ENCODE results near the gene THSD7B.
"Not testable (repeated sequence)": the region's sequence is repeated elsewhere in the genome, so short reads cannot be mapped to it uniquely, and the experiment has no call there.

Gene THSD7B

GRCh38 chr2:137535897-137536296 lies 770.6 kb downstream of the THSD7B start:
- H3K27ac Mint-ChIP-seq, result peak overlapping the region; percentile 0

GRCh38 chr2:137539336-137539735 lies 774.0 kb downstream of the THSD7B start:
- Mint-ChIP-seq H3K36me3 (ENCODE audit: low read depth) (no peaks in the 10 kb centered on the region), H3K4me3 (no peak overlapping the region), H3K9me3 (peaks cover 12% of the 10 kb centered on the region), H3K4me1 (no peaks in the 10 kb centered on the region), H3K27me3 (ENCODE audit: low read depth, poor library complexity) (no peaks in the 10 kb centered on the region), H3K27ac (no peak overlapping the region)
- no peak for DNase-seq
- TF ChIP-seq CTCF (IDR thresholded peaks at IDR 0.05), result no peak

More at GRCh38 chr2:137535897-137536296, 770.6 kb downstream of the THSD7B start:
- peaks cover 2% of the 10 kb centered on the region for H3K9me3 Mint-ChIP-seq
- DNase-seq, result no peak
- no peak overlapping the region for H3K4me3 Mint-ChIP-seq
- H3K27me3 Mint-ChIP-seq (ENCODE audit: low read depth, poor library complexity), result no peaks in the 10 kb centered on the region
- no peaks in the 10 kb centered on the region for H3K4me1 Mint-ChIP-seq
- TF ChIP-seq CTCF (IDR thresholded peaks at IDR 0.05), result no peak
- no peaks in the 10 kb centered on the region for H3K36me3 Mint-ChIP-seq (ENCODE audit: low read depth)

- Mint-ChIP-seq H3K9me3 (no peaks in the 10 kb centered on the region), H3K4me1 (no peaks in the 10 kb centered on the region), H3K27me3 (ENCODE audit: low read depth, poor library complexity) (no peaks in the 10 kb centered on the region), H3K27ac (no peak overlapping the region), H3K36me3 (ENCODE audit: low read depth) (no peaks in the 10 kb centered on the region), H3K4me3 (no peak overlapping the region)
- no peak for TF ChIP-seq CTCF (IDR thresholded peaks at IDR 0.05)
- no peak for DNase-seq
Measured at GRCh38 chr2:137547842-137548241, 782.5 kb downstream of the THSD7B start.

- Mint-ChIP-seq H3K27me3 (ENCODE audit: low read depth, poor library complexity) (no peaks in the 10 kb centered on the region), H3K4me1 (no peaks in the 10 kb centered on the region), H3K27ac (no peak overlapping the region), H3K9me3 (no peaks in the 10 kb centered on the region), H3K36me3 (ENCODE audit: low read depth) (no peaks in the 10 kb centered on the region), H3K4me3 (no peak overlapping the region)
- no peak for TF ChIP-seq CTCF (IDR thresholded peaks at IDR 0.05)
- DNase-seq, result no peak
Measured at GRCh38 chr2:137566387-137566786, 801.0 kb downstream of the THSD7B start.

GRCh38 chr2:137570484-137570883 lies 805.1 kb downstream of the THSD7B start:
- DNase-seq, result no peak
- Mint-ChIP-seq H3K27me3 (ENCODE audit: low read depth, poor library complexity) (no peaks in the 10 kb centered on the region), H3K4me3 (no peak overlapping the region), H3K9me3 (no peaks in the 10 kb centered on the region), H3K36me3 (ENCODE audit: low read depth) (no peaks in the 10 kb centered on the region), H3K27ac (no peak overlapping the region), H3K4me1 (no peaks in the 10 kb centered on the region)
- TF ChIP-seq CTCF (IDR thresholded peaks at IDR 0.05), result no peak

- peaks cover 36% of the 10 kb centered on the region for H3K9me3 Mint-ChIP-seq
- H3K4me1 Mint-ChIP-seq; H3K36me3 Mint-ChIP-seq (ENCODE audit: low read depth); H3K27me3 Mint-ChIP-seq (ENCODE audit: low read depth, poor library complexity); H3K27ac Mint-ChIP-seq; H3K4me3 Mint-ChIP-seq; DNase-seq: not testable (repeated sequence)
Measured at GRCh38 chr2:137587834-137588233, 822.5 kb downstream of the THSD7B start.

- H3K4me1 Mint-ChIP-seq; H3K4me3 Mint-ChIP-seq; H3K27me3 Mint-ChIP-seq (ENCODE audit: low read depth, poor library complexity); DNase-seq; H3K36me3 Mint-ChIP-seq (ENCODE audit: low read depth); H3K27ac Mint-ChIP-seq: not testable (repeated sequence)
- H3K9me3 Mint-ChIP-seq, result peaks cover 31% of the 10 kb centered on the region
Measured at GRCh38 chr2:137588578-137588977, 823.2 kb downstream of the THSD7B start.

Measured in nephron progenitor cell (in vitro differentiated cells).